Measurements from ENCODE around the gene WSCD2. TPM values are rescaled to one million over a fixed set of nuclear protein-coding genes. Genes with fewer than 3 reads are reported as not detected.

The WSCD2 gene
- total RNA-seq, 2 donors from 2014 or later: 0.31 TPM; not detected in 1

- Histone ChIP-seq H3K27me3 (no peaks in the 10 kb centered on the region), H3K4me3 (no peak overlapping the region), H3K36me3 (no peaks in the 10 kb centered on the region), H3K27ac (no peak overlapping the region), H3K4me1 (no peaks in the 10 kb centered on the region), H3K9me3 (no peaks in the 10 kb centered on the region)
- TF ChIP-seq, protein P1, sequence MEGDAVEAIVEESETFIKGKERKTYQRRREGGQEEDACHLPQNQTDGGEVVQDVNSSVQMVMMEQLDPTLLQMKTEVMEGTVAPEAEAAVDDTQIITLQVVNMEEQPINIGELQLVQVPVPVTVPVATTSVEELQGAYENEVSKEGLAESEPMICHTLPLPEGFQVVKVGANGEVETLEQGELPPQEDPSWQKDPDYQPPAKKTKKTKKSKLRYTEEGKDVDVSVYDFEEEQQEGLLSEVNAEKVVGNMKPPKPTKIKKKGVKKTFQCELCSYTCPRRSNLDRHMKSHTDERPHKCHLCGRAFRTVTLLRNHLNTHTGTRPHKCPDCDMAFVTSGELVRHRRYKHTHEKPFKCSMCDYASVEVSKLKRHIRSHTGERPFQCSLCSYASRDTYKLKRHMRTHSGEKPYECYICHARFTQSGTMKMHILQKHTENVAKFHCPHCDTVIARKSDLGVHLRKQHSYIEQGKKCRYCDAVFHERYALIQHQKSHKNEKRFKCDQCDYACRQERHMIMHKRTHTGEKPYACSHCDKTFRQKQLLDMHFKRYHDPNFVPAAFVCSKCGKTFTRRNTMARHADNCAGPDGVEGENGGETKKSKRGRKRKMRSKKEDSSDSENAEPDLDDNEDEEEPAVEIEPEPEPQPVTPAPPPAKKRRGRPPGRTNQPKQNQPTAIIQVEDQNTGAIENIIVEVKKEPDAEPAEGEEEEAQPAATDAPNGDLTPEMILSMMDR (IDR thresholded peaks at IDR 0.05): no peak
- DNase-seq (ENCODE audit: low spot score): no peak
These were observed 8.9 kb upstream of the WSCD2 start for GRCh38 chr12:108119974-108120862.

GRCh38 chr12:108120863-108121165 lies 8.3 kb upstream of the WSCD2 start:
- Histone ChIP-seq H3K4me3 (no peak overlapping the region), H3K9me3 (no peaks in the 10 kb centered on the region), H3K4me1 (no peaks in the 10 kb centered on the region), H3K27ac (no peak overlapping the region), H3K36me3 (no peaks in the 10 kb centered on the region), H3K27me3 (no peaks in the 10 kb centered on the region)
- TF ChIP-seq, protein P1 (IDR thresholded peaks at IDR 0.05): no peak
- DNase-seq (ENCODE audit: low spot score): no peak

DNA sequence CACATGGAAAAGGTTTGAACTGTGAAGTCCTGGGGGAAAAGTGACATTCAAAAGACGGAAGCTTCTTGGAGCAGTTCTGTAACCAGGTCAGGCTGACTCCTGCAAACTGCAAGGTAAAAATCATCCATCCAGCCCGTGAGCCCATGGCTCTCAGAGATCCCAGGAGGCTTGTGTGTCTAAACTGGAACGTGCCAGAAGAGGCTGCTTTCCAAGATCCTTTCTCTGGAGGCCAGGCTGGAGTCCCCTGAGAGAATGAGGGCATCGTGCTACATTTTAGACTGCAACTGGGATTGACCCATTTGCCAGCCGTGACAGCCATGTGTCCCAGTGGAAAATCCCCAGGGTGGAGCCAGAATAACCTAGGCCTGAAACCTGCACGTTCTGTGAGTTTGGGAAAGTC lies 7.8 kb upstream of the WSCD2 start:
- DNase-seq (ENCODE audit: low spot score): no peak
- no peak overlapping the region for H3K4me3 ChIP-seq
- no peaks in the 10 kb centered on the region for H3K27me3 ChIP-seq
- H3K36me3 ChIP-seq: no peaks in the 10 kb centered on the region
- no peaks in the 10 kb centered on the region for H3K4me1 ChIP-seq
- H3K9me3 ChIP-seq: no peaks in the 10 kb centered on the region
- TF ChIP-seq, protein P1 (IDR thresholded peaks at IDR 0.05): no peak
- no peak overlapping the region for H3K27ac ChIP-seq

- no peak for DNase-seq (ENCODE audit: low spot score)
- Histone ChIP-seq H3K27me3 (no peaks in the 10 kb centered on the region), H3K4me1 (no peaks in the 10 kb centered on the region), H3K27ac (no peak overlapping the region), H3K9me3 (no peaks in the 10 kb centered on the region), H3K4me3 (no peak overlapping the region), H3K36me3 (no peaks in the 10 kb centered on the region)
- TF ChIP-seq, protein P1 (IDR thresholded peaks at IDR 0.05): no peak
These were observed 7.2 kb upstream of the WSCD2 start for GRCh38 chr12:108121728-108122471.

DNA sequence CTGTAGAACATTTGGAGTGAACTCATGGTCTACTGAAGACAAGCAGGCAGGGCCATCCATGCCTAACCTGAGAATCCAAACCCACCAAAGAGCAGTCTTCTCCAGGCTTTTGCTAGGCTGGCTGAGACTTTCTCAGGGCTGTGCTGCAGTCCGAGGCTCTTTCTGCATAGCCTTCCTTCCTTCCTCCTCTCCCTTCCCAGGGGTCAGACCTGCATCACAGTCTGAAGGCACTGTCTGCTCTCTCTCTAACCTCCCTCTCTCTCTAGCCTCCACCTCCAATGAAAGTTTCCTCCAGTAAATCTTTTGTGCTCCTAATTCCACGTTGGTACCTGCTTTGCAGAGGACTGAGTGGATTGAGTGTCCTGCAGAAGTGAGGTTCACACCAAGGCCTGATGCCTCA lies 6.4 kb upstream of the WSCD2 start:
- H3K36me3 ChIP-seq: no peaks in the 10 kb centered on the region
- DNase-seq (ENCODE audit: low spot score): no peak
- TF ChIP-seq, protein P1 (IDR thresholded peaks at IDR 0.05): no peak
- H3K4me3 ChIP-seq: no peak overlapping the region
- no peak overlapping the region for H3K27ac ChIP-seq
- no peaks in the 10 kb centered on the region for H3K4me1 ChIP-seq
- H3K9me3 ChIP-seq: no peaks in the 10 kb centered on the region
- peaks cover 0 to under 1% of the 10 kb centered on the region in 2 donors for H3K27me3 ChIP-seq

All from right atrium auricular region (tissue), 2 donors.